Transverse colon (tissue), 3 donors: ENCODE results near the gene NSD2.

Source experiments
- POLR2A ChIP-seq: fragments of 450-650 bp; IDR thresholded peaks from one replicate; pipeline ENCODE4 v1.6.1; 2016; ENCODE audit warnings: antibody characterized with exemption, mild to moderate bottlenecking, moderate library complexity
- TF ChIP-seq, protein P1 (sequence below), 5 experiments: fragments of 200-600 bp in 3 of 5; fragments of 450-650 bp in 2 of 5; sonication (generic) in 3 of 5; IDR thresholded peaks; 1 replicate in 2 of 5; 2 replicates in 3 of 5; pipeline ENCODE4 v1.5.1; 2016 to 2017; ENCODE audit warnings: antibody characterized with exemption in 5 of 5, inconsistent platforms in 3 of 5, mild to moderate bottlenecking in 2 of 5, moderate library complexity in 1 of 5

DNA sequence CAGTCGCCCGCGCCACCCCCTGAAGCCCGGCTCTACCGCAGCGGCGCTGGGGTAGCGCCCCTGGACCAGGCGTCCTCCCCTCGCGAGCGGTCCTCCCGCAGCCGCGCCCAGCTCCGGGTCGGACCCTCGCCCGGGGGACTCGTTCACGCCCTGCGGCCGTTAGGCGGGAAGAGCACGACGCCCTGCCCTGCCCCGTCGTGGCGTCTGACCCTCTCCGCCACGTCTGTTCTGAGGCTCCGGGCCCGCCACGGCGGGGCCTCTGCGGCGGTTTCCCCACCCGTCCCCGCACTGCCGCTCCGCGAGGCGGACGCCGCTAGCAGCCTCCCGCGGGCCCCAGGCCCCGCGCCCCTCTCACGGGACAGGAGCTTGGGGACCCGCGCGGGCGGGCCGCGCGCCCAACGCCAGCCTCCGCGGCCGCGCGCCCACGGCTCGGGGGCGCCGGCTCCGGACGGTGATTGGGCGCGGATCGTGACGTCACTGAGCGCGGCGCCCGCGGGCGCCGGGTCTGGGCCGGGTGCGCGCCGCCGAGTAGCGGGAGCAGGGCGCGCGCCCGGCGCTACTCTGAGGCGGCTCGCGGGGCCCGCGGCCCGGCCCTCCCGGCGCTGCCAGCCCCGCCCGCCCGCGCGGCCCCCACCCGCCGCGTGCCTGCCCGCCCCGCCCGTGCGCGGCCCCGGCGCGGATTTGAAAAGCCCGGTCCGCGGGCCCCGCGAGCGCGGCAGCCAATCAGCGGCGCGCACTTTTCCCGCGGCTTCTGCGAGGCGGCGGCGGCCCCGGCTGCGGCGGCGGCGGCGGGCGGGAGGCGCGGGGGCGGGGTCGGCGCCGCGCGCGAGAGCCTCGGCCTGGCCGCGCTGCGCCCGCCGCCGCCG, at the start of gene NSD2:
- peak; percentile 96 for TF ChIP-seq POLR2A
- TF ChIP-seq, protein P1, sequence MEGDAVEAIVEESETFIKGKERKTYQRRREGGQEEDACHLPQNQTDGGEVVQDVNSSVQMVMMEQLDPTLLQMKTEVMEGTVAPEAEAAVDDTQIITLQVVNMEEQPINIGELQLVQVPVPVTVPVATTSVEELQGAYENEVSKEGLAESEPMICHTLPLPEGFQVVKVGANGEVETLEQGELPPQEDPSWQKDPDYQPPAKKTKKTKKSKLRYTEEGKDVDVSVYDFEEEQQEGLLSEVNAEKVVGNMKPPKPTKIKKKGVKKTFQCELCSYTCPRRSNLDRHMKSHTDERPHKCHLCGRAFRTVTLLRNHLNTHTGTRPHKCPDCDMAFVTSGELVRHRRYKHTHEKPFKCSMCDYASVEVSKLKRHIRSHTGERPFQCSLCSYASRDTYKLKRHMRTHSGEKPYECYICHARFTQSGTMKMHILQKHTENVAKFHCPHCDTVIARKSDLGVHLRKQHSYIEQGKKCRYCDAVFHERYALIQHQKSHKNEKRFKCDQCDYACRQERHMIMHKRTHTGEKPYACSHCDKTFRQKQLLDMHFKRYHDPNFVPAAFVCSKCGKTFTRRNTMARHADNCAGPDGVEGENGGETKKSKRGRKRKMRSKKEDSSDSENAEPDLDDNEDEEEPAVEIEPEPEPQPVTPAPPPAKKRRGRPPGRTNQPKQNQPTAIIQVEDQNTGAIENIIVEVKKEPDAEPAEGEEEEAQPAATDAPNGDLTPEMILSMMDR (IDR thresholded peaks at IDR 0.05) = no peak
